ENCODE data around the gene TBC1D24.

GRCh38 chr16:2527071-2527783 lies 52.3 kb downstream of the TBC1D24 start:
- TF ChIP-seq, protein P1, sequence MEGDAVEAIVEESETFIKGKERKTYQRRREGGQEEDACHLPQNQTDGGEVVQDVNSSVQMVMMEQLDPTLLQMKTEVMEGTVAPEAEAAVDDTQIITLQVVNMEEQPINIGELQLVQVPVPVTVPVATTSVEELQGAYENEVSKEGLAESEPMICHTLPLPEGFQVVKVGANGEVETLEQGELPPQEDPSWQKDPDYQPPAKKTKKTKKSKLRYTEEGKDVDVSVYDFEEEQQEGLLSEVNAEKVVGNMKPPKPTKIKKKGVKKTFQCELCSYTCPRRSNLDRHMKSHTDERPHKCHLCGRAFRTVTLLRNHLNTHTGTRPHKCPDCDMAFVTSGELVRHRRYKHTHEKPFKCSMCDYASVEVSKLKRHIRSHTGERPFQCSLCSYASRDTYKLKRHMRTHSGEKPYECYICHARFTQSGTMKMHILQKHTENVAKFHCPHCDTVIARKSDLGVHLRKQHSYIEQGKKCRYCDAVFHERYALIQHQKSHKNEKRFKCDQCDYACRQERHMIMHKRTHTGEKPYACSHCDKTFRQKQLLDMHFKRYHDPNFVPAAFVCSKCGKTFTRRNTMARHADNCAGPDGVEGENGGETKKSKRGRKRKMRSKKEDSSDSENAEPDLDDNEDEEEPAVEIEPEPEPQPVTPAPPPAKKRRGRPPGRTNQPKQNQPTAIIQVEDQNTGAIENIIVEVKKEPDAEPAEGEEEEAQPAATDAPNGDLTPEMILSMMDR (IDR thresholded peaks at IDR 0.05) = no peak
- TF ChIP-seq POLR2A (IDR thresholded peaks at IDR 0.05) = no peak
